Esophagus muscularis mucosa (tissue), 4 donors: ENCODE data around the gene BFSP1.

Experiments
- CTCF ChIP-seq, 3 experiments: fragments of 200-600 bp in 2 of 3; fragments of 450-650 bp in 1 of 3; sonication (generic) in 2 of 3; IDR thresholded peaks; one replicate each; pipeline ENCODE4 v1.5.1; 2017 to 2019; ENCODE audit warnings: antibody characterized with exemption in 3 of 3, mild to moderate bottlenecking in 2 of 3, moderate library complexity in 1 of 3
- EP300 ChIP-seq: sonication (generic); formaldehyde crosslinking; IDR thresholded peaks from one replicate; pipeline ENCODE4 v1.6.1; 2017; ENCODE audit warnings: antibody characterized with exemption
- POLR2A ChIP-seq: fragments of 450-650 bp; IDR thresholded peaks from one replicate; pipeline ENCODE4 v1.6.1; 2017; ENCODE audit warnings: antibody characterized with exemption, moderate library complexity, mild to moderate bottlenecking, low read depth
- POLR2AphosphoS5 ChIP-seq, 2 donors: sonication (generic); formaldehyde crosslinking; IDR thresholded peaks; one replicate each; pipeline ENCODE4 v1.6.1; 2017; ENCODE audit warnings: antibody characterized with exemption in 2 of 2

- no peak for TF ChIP-seq CTCF (IDR thresholded peaks at IDR 0.05)
- TF ChIP-seq POLR2A = no peak
- no peak for TF ChIP-seq EP300
- no peak for TF ChIP-seq POLR2AphosphoS5 (IDR thresholded peaks at IDR 0.05)
Observed at GRCh38 chr20:17452441-17452840, 78.7 kb downstream of the BFSP1 start.
